MM.1S (cell line): ENCODE measurements around the gene ATP8B4.
A peak's percentile ranks its signal among the peaks of the same experiment; 100 is the strongest.

ENCODE experiments used
- DNase-seq: peaks from one replicate; pipeline ENCODE4 v3.0.0-alpha.2; 2015
- H2AFZ ChIP-seq: fragments of 300-600 bp; sonication (generic); 2 replicates; pipeline ENCODE4 v1.6.0; 2016; ENCODE audit warnings: antibody characterized with exemption, low read length
- H3F3A ChIP-seq: fragments of 300-600 bp; sonication (generic); 2 replicates; pipeline ENCODE4 v1.6.1; 2016; ENCODE audit warnings: mild to moderate bottlenecking, antibody characterized with exemption, low read length, moderate library complexity, mixed read lengths; ENCODE audit not compliant: insufficient read depth
- H3K27ac ChIP-seq: fragments of 300-600 bp; sonication (generic); 2 replicates; pipeline ENCODE4 v1.5.1; 2016; ENCODE audit warnings: mild to moderate bottlenecking, low read length
- H3K27me3 ChIP-seq: fragments of 300-600 bp; sonication (generic); replicated peaks from 2 replicates; pipeline ENCODE4 v1.6.0; 2016; ENCODE audit warnings: low read length; ENCODE audit not compliant: insufficient read depth
- H3K36me3 ChIP-seq: fragments of 300-600 bp; sonication (generic); replicated peaks from 2 replicates; pipeline ENCODE4 v1.6.1; 2016; ENCODE audit warnings: mild to moderate bottlenecking, low read length, mixed read lengths; ENCODE audit not compliant: insufficient read depth
- H3K4me1 ChIP-seq: fragments of 300-600 bp; sonication (generic); 2 replicates; pipeline ENCODE4 v1.6.1; 2016; ENCODE audit warnings: low read length, mixed read lengths
- H3K4me2 ChIP-seq: fragments of 300-600 bp; sonication (generic); 2 replicates; pipeline ENCODE4 v1.6.0; 2016; ENCODE audit warnings: low read depth, low read length
- H3K4me3 ChIP-seq: fragments of 300-600 bp; sonication (generic); 2 replicates; pipeline ENCODE4 v1.5.1; 2016; ENCODE audit warnings: low read length, mixed read lengths
- H3K79me2 ChIP-seq: fragments of 300-600 bp; sonication (generic); 2 replicates; pipeline ENCODE4 v1.6.1; 2016; ENCODE audit warnings: mixed run types, low read length, mixed read lengths
- H3K9ac ChIP-seq: fragments of 300-600 bp; sonication (generic); 2 replicates; pipeline ENCODE4 v1.6.1; 2016; ENCODE audit warnings: low read length, mixed read lengths
- H3K9me2 ChIP-seq: fragments of 300-600 bp; sonication (generic); replicated peaks from 2 replicates; pipeline ENCODE4 v1.6.1; 2016; ENCODE audit warnings: mild to moderate bottlenecking, low read length, mixed read lengths; ENCODE audit not compliant: insufficient read depth
- H3K9me3 ChIP-seq: fragments of 300-600 bp; sonication (generic); replicated peaks from 2 replicates; pipeline ENCODE4 v1.6.1; 2016; ENCODE audit warnings: mild to moderate bottlenecking, low read length, mixed read lengths; ENCODE audit not compliant: insufficient read depth
- H4K20me1 ChIP-seq: fragments of 300-600 bp; sonication (generic); 2 replicates; pipeline ENCODE4 v1.6.1; 2016; ENCODE audit warnings: mild to moderate bottlenecking, low read length, moderate library complexity, mixed read lengths; ENCODE audit not compliant: insufficient read depth
- EZH2 ChIP-seq: fragments of 300-600 bp; sonication (generic); optimal IDR thresholded peaks from 2 replicates; pipeline ENCODE3; 2017; ENCODE audit warnings: low read depth, mild to moderate bottlenecking, antibody characterized with exemption, low read length, mixed read lengths
- EZH2phosphoT487 ChIP-seq: fragments of 300-600 bp; sonication (generic); IDR thresholded peaks from 2 replicates; pipeline ENCODE4 v1.6.1; 2018; ENCODE audit warnings: antibody characterized with exemption, low read length
- TF ChIP-seq, protein P1 (sequence below): fragments of 300-600 bp; sonication (generic); IDR thresholded peaks from 2 replicates; pipeline ENCODE4 v1.5.1; 2016; ENCODE audit warnings: antibody characterized with exemption, low read length, mixed read lengths

Gene ATP8B4

GRCh38 chr15:50003786-50004334, 115.2 kb downstream of the ATP8B4 start:
- Histone ChIP-seq H3K9ac (peak overlapping the region; percentile 5; the same call in 1 of the 2 replicates), H3K4me3 (no peak overlapping the region), H4K20me1 (no peaks in the 10 kb centered on the region), H3F3A (no peaks in the 10 kb centered on the region), H3K4me1 (peaks cover 8% of the 10 kb centered on the region; the same call in 1 of the 2 replicates), H3K9me2 (no peaks in the 10 kb centered on the region), H3K4me2 (peak overlapping the region; percentile 40), H3K27ac (no peak overlapping the region), H3K9me3 (no peaks in the 10 kb centered on the region), H3K36me3 (no peaks in the 10 kb centered on the region), H3K79me2 (no peaks in the 10 kb centered on the region), H2AFZ (peak overlapping the region; percentile 89), H3K27me3 (no peaks in the 10 kb centered on the region)
- DNase-seq: peak; percentile 91
- TF ChIP-seq, protein P1, sequence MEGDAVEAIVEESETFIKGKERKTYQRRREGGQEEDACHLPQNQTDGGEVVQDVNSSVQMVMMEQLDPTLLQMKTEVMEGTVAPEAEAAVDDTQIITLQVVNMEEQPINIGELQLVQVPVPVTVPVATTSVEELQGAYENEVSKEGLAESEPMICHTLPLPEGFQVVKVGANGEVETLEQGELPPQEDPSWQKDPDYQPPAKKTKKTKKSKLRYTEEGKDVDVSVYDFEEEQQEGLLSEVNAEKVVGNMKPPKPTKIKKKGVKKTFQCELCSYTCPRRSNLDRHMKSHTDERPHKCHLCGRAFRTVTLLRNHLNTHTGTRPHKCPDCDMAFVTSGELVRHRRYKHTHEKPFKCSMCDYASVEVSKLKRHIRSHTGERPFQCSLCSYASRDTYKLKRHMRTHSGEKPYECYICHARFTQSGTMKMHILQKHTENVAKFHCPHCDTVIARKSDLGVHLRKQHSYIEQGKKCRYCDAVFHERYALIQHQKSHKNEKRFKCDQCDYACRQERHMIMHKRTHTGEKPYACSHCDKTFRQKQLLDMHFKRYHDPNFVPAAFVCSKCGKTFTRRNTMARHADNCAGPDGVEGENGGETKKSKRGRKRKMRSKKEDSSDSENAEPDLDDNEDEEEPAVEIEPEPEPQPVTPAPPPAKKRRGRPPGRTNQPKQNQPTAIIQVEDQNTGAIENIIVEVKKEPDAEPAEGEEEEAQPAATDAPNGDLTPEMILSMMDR: peak; percentile 90
- no peak for TF ChIP-seq EZH2
- TF ChIP-seq EZH2phosphoT487: no peak

GRCh38 chr15:49991587-49991986, 127.4 kb downstream of the ATP8B4 start:
- Histone ChIP-seq H3K36me3 (no peaks in the 10 kb centered on the region), H4K20me1 (no peaks in the 10 kb centered on the region), H3K27me3 (no peaks in the 10 kb centered on the region), H2AFZ (no peak overlapping the region), H3K9me3 (no peaks in the 10 kb centered on the region), H3K79me2 (no peaks in the 10 kb centered on the region), H3K4me2 (no peak overlapping the region), H3K9me2 (no peaks in the 10 kb centered on the region), H3K4me1 (no peaks in the 10 kb centered on the region), H3K4me3 (no peak overlapping the region), H3F3A (no peaks in the 10 kb centered on the region), H3K9ac (no peak overlapping the region), H3K27ac (no peak overlapping the region)
- TF ChIP-seq EZH2phosphoT487 (no peak), EZH2 (no peak)
- TF ChIP-seq, protein P1: no peak
- no peak for DNase-seq

- Histone ChIP-seq H4K20me1 (no peaks in the 10 kb centered on the region), H3K27me3 (no peaks in the 10 kb centered on the region), H3K4me1 (no peaks in the 10 kb centered on the region), H2AFZ (no peak overlapping the region), H3F3A (no peaks in the 10 kb centered on the region), H3K36me3 (no peaks in the 10 kb centered on the region), H3K79me2 (no peaks in the 10 kb centered on the region), H3K9me3 (no peaks in the 10 kb centered on the region), H3K9ac (no peak overlapping the region), H3K9me2 (no peaks in the 10 kb centered on the region), H3K4me3 (no peak overlapping the region), H3K27ac (no peak overlapping the region), H3K4me2 (no peak overlapping the region)
- TF ChIP-seq EZH2 (no peak), EZH2phosphoT487 (no peak)
- TF ChIP-seq, protein P1: no peak
- DNase-seq: no peak
Measured at GRCh38 chr15:49990835-49991545, 128.0 kb downstream of the ATP8B4 start.
